Measurements from ENCODE around the gene CLTRN. TPM values are rescaled to one million over a fixed set of nuclear protein-coding genes. Genes with fewer than 3 reads are reported as not detected.
"Not testable (repeated sequence)": the region's sequence is repeated elsewhere in the genome, so short reads cannot be mapped to it uniquely, and the experiment has no call there.

CLTRN gene
- under 1 TPM; 0.52 to 0.80 TPM for total RNA-seq

- Mint-ChIP-seq H3K9me3 (no peaks in the 10 kb centered on the region), H3K36me3 (no peaks in the 10 kb centered on the region), H3K4me1 (no peaks in the 10 kb centered on the region), H3K27me3 (peaks cover 10% of the 10 kb centered on the region), H3K4me3 (no peak within 1 kb of the TSS), H3K27ac (no peak within 1 kb of the TSS)
- DNase-seq: no peak
Observed at GRCh38 chrX:15664487-15665444, at the start of gene CLTRN. Gene CLTRN (minus strand): TSS chrX:15664805. CDS start chrX:15664775, 30 bp downstream.

GRCh38 chrX:15704273-15704672 lies 39.7 kb upstream of the CLTRN start:
- H3K36me3 Mint-ChIP-seq, H3K4me1 Mint-ChIP-seq, H3K27ac Mint-ChIP-seq, H3K4me3 Mint-ChIP-seq, H3K27me3 Mint-ChIP-seq, H3K9me3 Mint-ChIP-seq, DNase-seq: not testable (repeated sequence)

GRCh38 chrX:15703809-15704208 lies 39.2 kb upstream of the CLTRN start:
- DNase-seq, H3K4me3 Mint-ChIP-seq, H3K27me3 Mint-ChIP-seq, H3K9me3 Mint-ChIP-seq, H3K36me3 Mint-ChIP-seq, H3K27ac Mint-ChIP-seq, H3K4me1 Mint-ChIP-seq: not testable (repeated sequence)

GRCh38 chrX:15702488-15703371 lies 38.1 kb upstream of the CLTRN start:
- no peaks in the 10 kb centered on the region for H3K27me3 Mint-ChIP-seq
- no peak overlapping the region for H3K4me3 Mint-ChIP-seq
- H3K9me3 Mint-ChIP-seq: no peaks in the 10 kb centered on the region
- no peak overlapping the region for H3K27ac Mint-ChIP-seq
- H3K4me1 Mint-ChIP-seq: no peaks in the 10 kb centered on the region
- H3K36me3 Mint-ChIP-seq: no peaks in the 10 kb centered on the region
- no peak for DNase-seq

GRCh38 chrX:15696516-15696915 lies 31.9 kb upstream of the CLTRN start:
- Mint-ChIP-seq H3K36me3 (peaks cover 12% of the 10 kb centered on the region), H3K9me3 (no peaks in the 10 kb centered on the region), H3K4me3 (no peak overlapping the region), H3K27ac (no peak overlapping the region), H3K27me3 (no peaks in the 10 kb centered on the region), H3K4me1 (peaks cover 5% of the 10 kb centered on the region)
- DNase-seq: no peak

GRCh38 chrX:15694941-15695451 lies 30.4 kb upstream of the CLTRN start:
- Mint-ChIP-seq H3K36me3 (peaks cover 18% of the 10 kb centered on the region), H3K4me3 (no peak overlapping the region), H3K9me3 (no peaks in the 10 kb centered on the region), H3K27ac (peak overlapping the region; percentile 47), H3K4me1 (peaks cover 5% of the 10 kb centered on the region), H3K27me3 (no peaks in the 10 kb centered on the region)
- DNase-seq: no peak

GRCh38 chrX:15686818-15687685 lies 22.4 kb upstream of the CLTRN start:
- H3K27ac Mint-ChIP-seq: no peak overlapping the region
- H3K9me3 Mint-ChIP-seq: no peaks in the 10 kb centered on the region
- no peak overlapping the region for H3K4me3 Mint-ChIP-seq
- peak; percentile 27 for DNase-seq
- H3K4me1 Mint-ChIP-seq: peaks cover 4% of the 10 kb centered on the region
- H3K36me3 Mint-ChIP-seq: peaks cover 6% of the 10 kb centered on the region
- H3K27me3 Mint-ChIP-seq: no peaks in the 10 kb centered on the region

- peaks cover 3% of the 10 kb centered on the region for H3K36me3 Mint-ChIP-seq
- no peaks in the 10 kb centered on the region for H3K27me3 Mint-ChIP-seq
- H3K9me3 Mint-ChIP-seq: no peaks in the 10 kb centered on the region
- H3K4me3 Mint-ChIP-seq: no peak overlapping the region
- H3K4me1 Mint-ChIP-seq: peaks cover 11% of the 10 kb centered on the region
- no peak for DNase-seq
- no peak overlapping the region for H3K27ac Mint-ChIP-seq
Observed at GRCh38 chrX:15683193-15683592, 18.6 kb upstream of the CLTRN start.

GRCh38 chrX:15681433-15681832 lies 16.8 kb upstream of the CLTRN start:
- Mint-ChIP-seq H3K9me3 (no peaks in the 10 kb centered on the region), H3K27me3 (no peaks in the 10 kb centered on the region), H3K36me3 (peaks cover 7% of the 10 kb centered on the region), H3K4me1 (peaks cover 16% of the 10 kb centered on the region), H3K4me3 (no peak overlapping the region), H3K27ac (no peak overlapping the region)
- DNase-seq: no peak

- no peak for DNase-seq
- Mint-ChIP-seq H3K27ac (peak overlapping the region; percentile 44), H3K27me3 (no peaks in the 10 kb centered on the region)
Observed at GRCh38 chrX:15680401-15680800, 15.8 kb upstream of the CLTRN start.

GRCh38 chrX:15679246-15679645 lies 14.6 kb upstream of the CLTRN start:
- no peaks in the 10 kb centered on the region for H3K27me3 Mint-ChIP-seq
- H3K27ac Mint-ChIP-seq: no peak overlapping the region
- H3K4me3 Mint-ChIP-seq: no peak overlapping the region
- DNase-seq: no peak
- H3K36me3 Mint-ChIP-seq: peaks cover 7% of the 10 kb centered on the region
- H3K4me1 Mint-ChIP-seq: peaks cover 13% of the 10 kb centered on the region
- H3K9me3 Mint-ChIP-seq: no peaks in the 10 kb centered on the region

More at GRCh38 chrX:15680401-15680800, 15.8 kb upstream of the CLTRN start:
- no peaks in the 10 kb centered on the region for H3K9me3 Mint-ChIP-seq
- no peak overlapping the region for H3K4me3 Mint-ChIP-seq
- H3K4me1 Mint-ChIP-seq: peaks cover 13% of the 10 kb centered on the region
- H3K36me3 Mint-ChIP-seq: peaks cover 7% of the 10 kb centered on the region

- Mint-ChIP-seq H3K36me3 (peaks cover 7% of the 10 kb centered on the region), H3K9me3 (no peaks in the 10 kb centered on the region), H3K27ac (no peak overlapping the region), H3K4me1 (peaks cover 17% of the 10 kb centered on the region), H3K27me3 (no peaks in the 10 kb centered on the region), H3K4me3 (no peak overlapping the region)
- no peak for DNase-seq
Observed at GRCh38 chrX:15678339-15678738, 13.7 kb upstream of the CLTRN start.

- Mint-ChIP-seq H3K36me3 (peaks cover 7% of the 10 kb centered on the region), H3K27me3 (no peaks in the 10 kb centered on the region), H3K27ac (no peak overlapping the region), H3K9me3 (no peaks in the 10 kb centered on the region), H3K4me3 (no peak overlapping the region), H3K4me1 (peaks cover 17% of the 10 kb centered on the region)
- no peak for DNase-seq
Observed at GRCh38 chrX:15676886-15677285, 12.3 kb upstream of the CLTRN start.

- Mint-ChIP-seq H3K9me3 (no peaks in the 10 kb centered on the region), H3K27ac (no peak overlapping the region), H3K4me1 (peaks cover 16% of the 10 kb centered on the region), H3K36me3 (peaks cover 6% of the 10 kb centered on the region), H3K27me3 (no peaks in the 10 kb centered on the region), H3K4me3 (no peak overlapping the region)
- DNase-seq: peak; percentile 84
Observed at GRCh38 chrX:15675490-15675921, 10.9 kb upstream of the CLTRN start.
